C4-2B (cell line): ENCODE results near the gene TNNT3.

Experiments used
- H3K27ac ChIP-seq: fragments of 450-650 bp; 2 replicates; pipeline ENCODE4 v1.5.1; 2017
- CTCF ChIP-seq: fragments of 450-650 bp; conservative IDR thresholded peaks from 2 replicates; pipeline ENCODE4 v1.5.1; 2017; ENCODE audit warnings: mild to moderate bottlenecking
- ZFX ChIP-seq: fragments of 450-650 bp; IDR thresholded peaks from 2 replicates; pipeline ENCODE4 v1.6.1; 2017

Gene TNNT3

GRCh38 chr11:1887451-1888346, 31.8 kb upstream of the TNNT3 start:
- TF ChIP-seq ZFX: no peak
- no peak for TF ChIP-seq CTCF
- no peak overlapping the region for H3K27ac ChIP-seq

DNA sequence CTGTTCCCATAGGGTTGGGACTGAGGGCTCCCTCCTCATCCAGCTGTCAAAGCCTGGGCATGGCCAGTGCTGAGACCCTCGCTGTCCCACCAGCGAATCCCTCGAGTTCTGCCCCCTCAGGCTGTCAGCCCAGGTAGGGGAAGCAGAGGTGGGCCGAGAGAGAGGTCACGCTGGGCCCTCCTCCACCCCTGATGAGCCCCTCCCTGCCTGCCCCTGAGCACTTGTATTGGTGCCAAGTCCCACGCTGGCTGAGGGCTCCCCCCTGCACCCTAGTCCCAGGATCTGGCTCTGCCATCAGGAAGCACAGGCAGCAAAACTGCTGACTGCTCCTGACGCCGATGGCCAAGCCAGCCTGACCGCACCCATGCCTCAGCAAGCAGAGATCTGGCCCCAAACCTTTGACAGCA, 31.2 kb upstream of the TNNT3 start:
- no peak overlapping the region for H3K27ac ChIP-seq
- no peak for TF ChIP-seq CTCF
- TF ChIP-seq ZFX: no peak

DNA sequence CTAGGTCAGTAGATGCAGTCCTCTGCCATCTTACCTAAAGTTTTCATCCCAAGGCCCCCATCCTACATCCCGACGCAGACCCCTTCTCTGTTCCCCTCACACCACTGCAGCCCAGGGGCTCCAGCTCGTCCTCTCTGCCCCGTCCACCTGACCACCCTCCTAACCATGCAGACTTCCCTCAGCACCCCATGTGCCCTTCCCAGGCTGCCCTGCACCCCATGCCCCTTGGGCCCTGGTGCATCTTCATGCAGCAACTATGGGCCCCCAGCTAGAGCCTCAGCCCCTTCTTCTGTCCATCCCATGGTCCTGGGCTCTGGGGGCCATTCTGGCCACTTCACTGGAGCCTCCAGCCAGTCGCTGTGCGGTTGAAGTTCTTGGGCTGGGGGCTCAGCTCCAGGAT, 30.7 kb upstream of the TNNT3 start:
- H3K27ac ChIP-seq: no peak overlapping the region
- TF ChIP-seq ZFX (no peak), CTCF (no peak)

DNA sequence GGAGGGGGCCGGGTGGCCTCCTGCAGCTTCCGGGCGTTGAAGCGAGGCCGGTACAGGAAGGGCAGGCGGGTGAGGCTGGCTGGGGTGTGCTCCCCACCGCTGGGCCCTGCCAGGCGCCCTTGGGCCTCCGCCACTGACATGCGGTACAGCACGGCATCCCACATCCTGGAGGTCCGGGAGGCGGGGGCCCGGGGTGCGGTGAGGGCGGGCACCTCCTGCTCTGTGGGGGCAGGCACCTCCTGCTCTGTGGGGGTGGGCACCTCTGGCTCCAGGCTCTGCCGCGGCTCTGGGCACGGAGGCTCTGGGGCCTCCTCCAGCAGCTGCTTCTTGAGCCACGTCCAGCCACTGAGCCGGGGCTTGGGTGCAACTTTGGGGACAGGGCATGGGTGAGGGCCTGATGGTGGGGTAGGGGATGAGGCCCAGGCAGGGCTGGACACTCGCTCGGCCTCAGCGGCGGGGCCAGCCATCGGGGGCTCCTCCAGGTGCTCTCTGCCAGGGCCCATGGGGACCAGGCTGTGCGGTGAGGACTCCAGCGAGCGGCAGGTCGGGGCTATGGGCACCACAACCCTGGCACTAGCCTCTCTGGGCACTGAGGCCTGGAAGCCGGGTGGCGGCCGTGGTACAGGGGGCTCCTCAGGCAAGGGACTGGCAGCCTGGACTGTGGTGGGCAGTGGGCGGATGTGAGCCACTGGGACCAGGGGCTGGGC, 30.1 kb upstream of the TNNT3 start:
- TF ChIP-seq CTCF (no peak), ZFX (no peak)
- H3K27ac ChIP-seq: no peak overlapping the region

DNA sequence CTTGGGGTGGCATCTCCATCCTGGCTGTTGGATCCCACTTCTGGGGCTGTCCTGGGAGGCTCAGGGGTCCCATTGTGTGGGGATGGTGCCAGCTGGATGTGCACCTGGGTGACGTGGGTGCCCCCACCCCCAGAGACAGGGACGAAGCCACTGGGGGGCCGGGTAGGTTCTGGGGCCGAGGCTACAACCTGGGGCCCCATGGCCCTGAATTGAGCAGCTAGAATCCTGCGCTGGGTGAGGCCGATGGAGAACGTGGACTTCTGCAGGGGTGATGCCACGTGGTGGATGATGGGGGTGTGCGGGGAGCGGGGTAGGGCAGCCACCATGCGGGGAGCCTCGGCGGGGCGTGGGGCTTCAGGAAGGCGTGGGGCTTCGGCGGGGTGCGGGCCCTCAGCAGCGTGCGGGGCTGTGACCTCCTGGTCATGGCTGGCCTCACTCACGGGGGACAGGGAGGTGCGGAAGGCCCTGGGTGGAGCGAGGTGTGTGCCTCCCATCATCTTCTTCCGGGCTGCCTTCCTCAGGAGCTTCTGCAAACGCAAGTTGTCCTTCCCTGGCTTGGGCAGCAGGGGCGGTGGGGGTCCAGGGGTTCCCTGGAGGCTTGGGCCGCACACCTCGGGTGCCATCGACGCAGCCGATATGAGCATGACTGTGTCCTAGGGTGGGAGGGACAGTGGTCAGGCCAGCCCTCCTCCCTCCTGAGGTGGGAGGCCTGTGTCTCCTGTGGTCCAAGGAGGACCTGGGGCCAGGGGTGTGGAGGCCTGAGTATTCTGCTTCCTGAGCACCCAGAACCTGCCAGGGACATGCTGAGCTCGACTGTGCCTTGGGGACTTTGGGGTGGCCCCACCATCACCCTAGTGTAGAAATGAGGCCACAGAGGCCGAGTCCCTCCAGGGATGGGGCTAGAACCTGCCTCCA, 29.3 kb upstream of the TNNT3 start:
- H3K27ac ChIP-seq: no peak overlapping the region
- TF ChIP-seq CTCF: no peak
- TF ChIP-seq ZFX: no peak

DNA sequence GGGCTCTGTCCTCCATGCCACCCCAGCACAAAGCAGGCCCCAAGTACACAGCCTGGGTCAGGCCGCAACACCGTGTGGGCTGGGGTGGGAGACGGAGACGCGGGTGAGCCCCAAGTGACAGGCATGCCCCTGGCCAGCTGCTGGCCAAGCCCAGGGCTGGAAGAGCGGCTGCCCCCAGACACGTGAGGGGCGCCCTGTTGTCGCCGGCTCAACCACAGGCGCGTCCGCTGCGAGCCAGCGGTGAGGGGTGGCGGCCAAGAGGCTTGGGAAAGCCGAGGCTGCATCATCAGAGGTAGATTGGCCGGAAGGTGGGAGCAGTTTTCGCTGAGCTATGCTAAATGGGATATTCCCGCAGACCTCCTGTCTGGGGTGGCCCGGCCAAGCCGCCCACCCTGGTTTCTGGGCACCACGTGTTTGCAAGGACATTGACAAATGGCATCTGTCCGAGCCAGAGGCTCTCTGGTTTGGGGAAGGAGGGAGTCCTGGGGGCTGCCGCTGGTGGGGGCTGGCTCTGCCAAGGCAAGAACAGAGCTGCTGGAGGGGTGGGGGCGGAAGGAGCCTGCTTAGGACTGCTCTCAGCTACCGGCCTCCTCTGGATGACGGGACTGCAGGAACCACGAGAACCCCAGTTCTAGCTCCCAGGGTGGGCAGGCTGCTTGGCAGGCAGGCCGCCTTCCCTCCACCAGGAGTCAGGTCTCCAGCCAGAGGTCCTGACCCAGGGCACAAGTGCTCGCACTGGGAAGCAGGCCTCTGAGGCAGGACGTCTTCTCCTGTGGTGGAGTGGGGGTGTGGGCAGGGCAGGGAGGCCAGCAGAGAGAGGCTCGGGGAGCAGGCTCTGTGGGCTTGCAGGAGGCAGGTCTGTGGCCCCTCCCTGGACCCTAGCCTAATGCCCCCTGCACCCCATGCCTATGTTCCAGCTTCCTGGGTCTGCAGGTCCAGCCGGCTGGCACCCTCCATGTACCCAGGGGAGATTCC, 28.4 kb upstream of the TNNT3 start:
- no peak overlapping the region for H3K27ac ChIP-seq
- no peak for TF ChIP-seq ZFX
- no peak for TF ChIP-seq CTCF
